GM23338 (cell line): ENCODE data around the gene CAMTA1.
"Not testable (repeated sequence)": the region's sequence is repeated elsewhere in the genome, so short reads cannot be mapped to it uniquely, and the experiment has no call there.

Experiments
- CTCF ChIP-seq, 2 experiments: fragments of 200-600 bp in 1 of 2; sonication (generic) in 1 of 2; conservative IDR thresholded peaks; 2 replicates each; pipeline versions ENCODE4 v1.5.1 to v1.6.1; 2016 to 2017; ENCODE audit warnings: antibody characterized with exemption in 2 of 2, low read depth in 2 of 2, mild to moderate bottlenecking in 2 of 2, moderate library complexity in 1 of 2
- EZH2phosphoT487 ChIP-seq: fragments of 200-600 bp; sonication (generic); IDR thresholded peaks from one replicate; pipeline ENCODE4 v1.8.1; 2018; ENCODE audit warnings: antibody characterized with exemption; ENCODE audit not compliant: unreplicated experiment
- JUNB ChIP-seq: IDR thresholded peaks from one replicate; pipeline ENCODE4 v1.6.1; 2016; ENCODE audit warnings: antibody characterized with exemption; ENCODE audit not compliant: unreplicated experiment
- POLR2AphosphoS5 ChIP-seq: IDR thresholded peaks from 2 replicates; pipeline ENCODE4 v1.6.1; 2016; ENCODE audit warnings: antibody characterized with exemption, low read depth

GRCh38 chr1:7380068-7380467 lies 594.8 kb downstream of the CAMTA1 start:
- TF ChIP-seq EZH2phosphoT487; JUNB; POLR2AphosphoS5; CTCF (conservative IDR thresholded peaks at IDR 0.05; ENCODE audit: low read depth in 2 of 2): not testable (repeated sequence)
